ENCODE results near the gene TMEM59L. TPM values are rescaled to one million over a fixed set of nuclear protein-coding genes. Genes with fewer than 3 reads are reported as not detected.

The TMEM59L gene
- total and polyA plus RNA-seq, 9 of the 15 experiments (the other 6 are each of a cell fraction or from before 2014, with no cell fraction given), result 0.37 TPM; not detected in 8

GRCh38 chr19:18636969-18637629, 24.4 kb downstream of the TMEM59L start, which contains the start of gene KLHL26 (continued):
- TF ChIP-seq, protein P1, sequence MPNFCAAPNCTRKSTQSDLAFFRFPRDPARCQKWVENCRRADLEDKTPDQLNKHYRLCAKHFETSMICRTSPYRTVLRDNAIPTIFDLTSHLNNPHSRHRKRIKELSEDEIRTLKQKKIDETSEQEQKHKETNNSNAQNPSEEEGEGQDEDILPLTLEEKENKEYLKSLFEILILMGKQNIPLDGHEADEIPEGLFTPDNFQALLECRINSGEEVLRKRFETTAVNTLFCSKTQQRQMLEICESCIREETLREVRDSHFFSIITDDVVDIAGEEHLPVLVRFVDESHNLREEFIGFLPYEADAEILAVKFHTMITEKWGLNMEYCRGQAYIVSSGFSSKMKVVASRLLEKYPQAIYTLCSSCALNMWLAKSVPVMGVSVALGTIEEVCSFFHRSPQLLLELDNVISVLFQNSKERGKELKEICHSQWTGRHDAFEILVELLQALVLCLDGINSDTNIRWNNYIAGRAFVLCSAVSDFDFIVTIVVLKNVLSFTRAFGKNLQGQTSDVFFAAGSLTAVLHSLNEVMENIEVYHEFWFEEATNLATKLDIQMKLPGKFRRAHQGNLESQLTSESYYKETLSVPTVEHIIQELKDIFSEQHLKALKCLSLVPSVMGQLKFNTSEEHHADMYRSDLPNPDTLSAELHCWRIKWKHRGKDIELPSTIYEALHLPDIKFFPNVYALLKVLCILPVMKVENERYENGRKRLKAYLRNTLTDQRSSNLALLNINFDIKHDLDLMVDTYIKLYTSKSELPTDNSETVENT (CRISPR knock-in tag; IDR thresholded peaks at IDR 0.05), result no peak
- TF ChIP-seq BRD9 (IDR thresholded peaks at IDR 0.05; ENCODE audit: low read depth, partially characterized antibody), result no peak
- no peak for TF ChIP-seq SRF (CRISPR knock-in tag; IDR thresholded peaks at IDR 0.05)
- TF ChIP-seq, protein P2, sequence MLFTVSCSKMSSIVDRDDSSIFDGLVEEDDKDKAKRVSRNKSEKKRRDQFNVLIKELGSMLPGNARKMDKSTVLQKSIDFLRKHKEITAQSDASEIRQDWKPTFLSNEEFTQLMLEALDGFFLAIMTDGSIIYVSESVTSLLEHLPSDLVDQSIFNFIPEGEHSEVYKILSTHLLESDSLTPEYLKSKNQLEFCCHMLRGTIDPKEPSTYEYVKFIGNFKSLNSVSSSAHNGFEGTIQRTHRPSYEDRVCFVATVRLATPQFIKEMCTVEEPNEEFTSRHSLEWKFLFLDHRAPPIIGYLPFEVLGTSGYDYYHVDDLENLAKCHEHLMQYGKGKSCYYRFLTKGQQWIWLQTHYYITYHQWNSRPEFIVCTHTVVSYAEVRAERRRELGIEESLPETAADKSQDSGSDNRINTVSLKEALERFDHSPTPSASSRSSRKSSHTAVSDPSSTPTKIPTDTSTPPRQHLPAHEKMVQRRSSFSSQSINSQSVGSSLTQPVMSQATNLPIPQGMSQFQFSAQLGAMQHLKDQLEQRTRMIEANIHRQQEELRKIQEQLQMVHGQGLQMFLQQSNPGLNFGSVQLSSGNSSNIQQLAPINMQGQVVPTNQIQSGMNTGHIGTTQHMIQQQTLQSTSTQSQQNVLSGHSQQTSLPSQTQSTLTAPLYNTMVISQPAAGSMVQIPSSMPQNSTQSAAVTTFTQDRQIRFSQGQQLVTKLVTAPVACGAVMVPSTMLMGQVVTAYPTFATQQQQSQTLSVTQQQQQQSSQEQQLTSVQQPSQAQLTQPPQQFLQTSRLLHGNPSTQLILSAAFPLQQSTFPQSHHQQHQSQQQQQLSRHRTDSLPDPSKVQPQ (CRISPR knock-in tag; IDR thresholded peaks at IDR 0.05; ENCODE audit: borderline replicate concordance), result no peak
- peak; percentile 49 for TF ChIP-seq CXXC5 (CRISPR knock-in tag; IDR thresholded peaks at IDR 0.05)
- no peak for TF ChIP-seq ZNF655 (CRISPR knock-in tag; IDR thresholded peaks at IDR 0.05)
- TF ChIP-seq CBX3 (IDR thresholded peaks at IDR 0.05; ENCODE audit: borderline replicate concordance in 1 of 2, low read length in 2 of 2), result no peak
- no peak for TF ChIP-seq GTF2E2 (tag; IDR thresholded peaks at IDR 0.05)
- peak; percentile 84 for TF ChIP-seq TBP (optimal IDR thresholded peaks at IDR 0.05; ENCODE audit: low read depth, low read length)
- TF ChIP-seq RBFOX2 (IDR thresholded peaks at IDR 0.05; ENCODE audit: low read depth, low read length), result peak; percentile 90
- no peak for TF ChIP-seq ZNF197 (CRISPR knock-in tag; IDR thresholded peaks at IDR 0.05; ENCODE audit: low read depth)
- peak; percentile 93 for TF ChIP-seq POLR2G (IDR thresholded peaks at IDR 0.05; ENCODE audit: low read depth, low read length)
- TF ChIP-seq MYC (IDR thresholded peaks at IDR 0.05; ENCODE audit: low read depth, low read length), result peak; percentile 4; the same call in 1 of the 2 replicates
- TF ChIP-seq MYC (CRISPR knock-in tag; IDR thresholded peaks at IDR 0.05; ENCODE audit: borderline replicate concordance, low read depth), result no peak
- TF ChIP-seq ZNF436 (CRISPR knock-in tag; IDR thresholded peaks at IDR 0.05), result no peak
- TF ChIP-seq ZNF384 (IDR thresholded peaks at IDR 0.05; ENCODE audit: low read depth, low read length), result no peak
- TF ChIP-seq RUNX1 (IDR thresholded peaks at IDR 0.05; ENCODE audit: low read depth), result no peak
- TF ChIP-seq CEBPG (CRISPR knock-in tag; IDR thresholded peaks at IDR 0.05), result no peak
- TF ChIP-seq CEBPG (tag; conservative IDR thresholded peaks at IDR 0.05 in 1 of 2, IDR thresholded peaks at IDR 0.05 in 1 of 2), result no peak
- TF ChIP-seq CBX8 (IDR thresholded peaks at IDR 0.05; ENCODE audit: borderline replicate concordance, extremely low read depth, low read depth, low read length, poor library complexity, severe bottlenecking), result no peak
- no peak for TF ChIP-seq U2AF1 (optimal IDR thresholded peaks at IDR 0.05; ENCODE audit: low read depth, low read length)
